ENCODE results near the gene HDAC4. TPM values are rescaled to one million over a fixed set of nuclear protein-coding genes. Genes with fewer than 3 reads are reported as not detected.

Gene HDAC4
- total RNA-seq, 2 experiments from 2014 or later: 30.0 to 35.8 TPM

- Mint-ChIP-seq H3K4me1 (ENCODE audit: low read depth) (peaks cover 15% of the 10 kb centered on the region), H3K36me3 (peaks cover 5% of the 10 kb centered on the region), H3K9me3 (no peaks in the 10 kb centered on the region), H3K27ac (no peak overlapping the region), H3K4me3 (no peak overlapping the region), H3K27me3 (no peaks in the 10 kb centered on the region)
- POLR2A ChIA-PET: no interaction called here
- no peak for DNase-seq
- intact Hi-C loops (cut with micrococcal nuclease): no loop called here
- CTCF ChIA-PET: no interaction called here
These were observed 201.6 kb downstream of the HDAC4 start for GRCh38 chr2:239199041-239199768.

DNA sequence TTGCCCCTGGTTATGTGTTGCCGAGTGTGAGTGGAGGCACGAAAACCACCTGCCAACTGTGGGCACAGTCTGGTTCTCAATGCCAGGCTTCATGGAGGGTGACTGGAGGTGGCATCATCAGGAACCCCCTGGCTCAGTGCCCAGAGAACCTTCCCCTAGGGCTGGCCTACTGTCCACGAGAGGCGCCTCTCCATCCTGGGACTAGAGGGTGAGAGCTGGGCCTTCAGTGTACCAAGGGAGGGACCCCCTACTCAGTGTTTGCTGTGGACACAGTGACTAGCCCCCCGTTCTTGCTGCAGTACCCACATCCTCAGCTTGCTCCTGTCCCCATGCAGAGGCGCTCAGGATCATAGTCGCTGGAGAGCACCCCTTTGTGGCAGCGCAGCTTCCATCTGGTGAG, 202.6 kb downstream of the HDAC4 start:
- intact Hi-C loops (cut with micrococcal nuclease): no loop called here
- Mint-ChIP-seq H3K27ac (no peak overlapping the region), H3K27me3 (no peaks in the 10 kb centered on the region), H3K4me3 (no peak overlapping the region), H3K9me3 (no peaks in the 10 kb centered on the region), H3K36me3 (peaks cover 5% of the 10 kb centered on the region), H3K4me1 (ENCODE audit: low read depth) (peaks cover 15% of the 10 kb centered on the region)
- CTCF ChIA-PET: no interaction called here
- DNase-seq: no peak
- POLR2A ChIA-PET: interaction anchor here (0.6 kb wide), 1 partner anchor 703 kb away, joined by 3 read pairs; no protein-coding TSS in a partner anchor

- ChIA-PET CTCF (no interaction called here), POLR2A (no interaction called here)
- Mint-ChIP-seq H3K27me3 (no peaks in the 10 kb centered on the region), H3K9me3 (no peaks in the 10 kb centered on the region), H3K36me3 (peaks cover 5% of the 10 kb centered on the region), H3K4me3 (no peak overlapping the region), H3K27ac (no peak overlapping the region), H3K4me1 (ENCODE audit: low read depth) (peaks cover 9% of the 10 kb centered on the region)
- intact Hi-C loops (cut with micrococcal nuclease): no loop called here
- no peak for DNase-seq
These were observed 203.7 kb downstream of the HDAC4 start for GRCh38 chr2:239197146-239197545.

DNA sequence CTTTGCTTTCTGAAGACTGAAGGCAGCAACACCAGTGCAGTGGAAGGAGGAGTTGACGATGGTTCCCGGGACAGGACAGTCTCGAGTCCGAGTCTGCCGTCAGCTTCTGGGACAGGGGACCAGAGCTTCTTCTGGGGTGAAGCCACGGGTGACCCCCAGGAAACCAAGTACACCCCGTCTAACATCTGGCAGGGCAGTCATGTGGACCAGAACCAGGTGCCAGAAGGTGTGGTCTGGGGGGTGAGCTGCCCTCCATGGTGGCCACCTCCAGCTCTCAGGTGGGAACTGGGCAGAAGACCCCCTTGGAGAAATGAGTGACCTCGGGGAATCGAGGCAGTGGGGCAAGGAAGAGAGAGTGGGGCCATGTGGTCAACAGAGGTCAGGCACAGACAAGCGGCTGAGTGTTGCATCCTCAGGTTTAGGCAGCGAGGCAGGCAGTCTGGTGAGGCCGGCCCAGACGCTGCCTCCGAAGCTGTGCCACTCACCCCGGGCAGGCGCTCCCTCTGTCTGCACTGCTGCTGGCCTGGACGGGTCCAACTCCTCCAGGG, 204.3 kb downstream of the HDAC4 start:
- H3K27ac Mint-ChIP-seq: no peak overlapping the region
- CTCF ChIA-PET: no interaction called here
- POLR2A ChIA-PET: no interaction called here
- no peaks in the 10 kb centered on the region for H3K27me3 Mint-ChIP-seq
- H3K9me3 Mint-ChIP-seq: no peaks in the 10 kb centered on the region
- no peak overlapping the region for H3K4me3 Mint-ChIP-seq
- DNase-seq: peak; percentile 4
- H3K4me1 Mint-ChIP-seq (ENCODE audit: low read depth): peaks cover 8% of the 10 kb centered on the region
- peaks cover 5% of the 10 kb centered on the region for H3K36me3 Mint-ChIP-seq
- intact Hi-C loops (cut with micrococcal nuclease): no loop called here

- ChIA-PET CTCF (no interaction called here), POLR2A (no interaction called here)
- H3K27me3 Mint-ChIP-seq: no peaks in the 10 kb centered on the region
- no peak overlapping the region for H3K4me3 Mint-ChIP-seq
- intact Hi-C loops (cut with micrococcal nuclease): no loop called here
- H3K4me1 Mint-ChIP-seq (ENCODE audit: low read depth): peaks cover 8% of the 10 kb centered on the region
- H3K27ac Mint-ChIP-seq: no peak overlapping the region
- no peaks in the 10 kb centered on the region for H3K9me3 Mint-ChIP-seq
- peaks cover 5% of the 10 kb centered on the region for H3K36me3 Mint-ChIP-seq
- DNase-seq: no peak
These were observed 204.8 kb downstream of the HDAC4 start for GRCh38 chr2:239195992-239196391.

DNA sequence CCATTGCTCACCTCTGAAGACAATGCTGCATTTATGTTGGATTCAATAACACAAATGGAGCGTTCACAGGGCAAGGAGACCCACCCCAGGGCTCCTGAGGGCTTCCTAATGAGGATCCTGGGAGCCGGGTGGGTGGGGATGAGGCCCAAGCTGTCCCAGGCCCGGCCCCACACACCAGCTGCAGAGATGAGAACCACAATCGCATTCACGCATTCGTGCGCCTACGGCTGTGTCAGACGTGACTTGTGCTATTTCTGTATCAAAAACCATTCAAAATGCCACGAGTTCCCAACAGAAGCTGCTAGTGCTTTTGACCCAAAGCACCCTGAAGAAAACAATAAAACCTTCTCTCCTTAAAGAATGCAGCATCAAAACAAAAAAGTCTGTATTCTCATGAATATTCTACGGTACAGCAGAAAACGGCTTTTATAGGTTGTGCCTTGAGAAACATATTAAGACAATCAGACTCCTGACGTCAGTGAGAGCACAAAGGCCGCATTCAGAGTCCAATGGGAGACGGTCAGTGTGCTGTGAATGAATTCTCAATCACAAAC, 205.4 kb downstream of the HDAC4 start:
- no peak overlapping the region for H3K4me3 Mint-ChIP-seq
- no peak overlapping the region for H3K27ac Mint-ChIP-seq
- POLR2A ChIA-PET: no interaction called here
- intact Hi-C loops (cut with micrococcal nuclease): no loop called here
- H3K36me3 Mint-ChIP-seq: peaks cover 10% of the 10 kb centered on the region
- CTCF ChIA-PET: no interaction called here
- H3K4me1 Mint-ChIP-seq (ENCODE audit: low read depth): peaks cover 6% of the 10 kb centered on the region
- no peak for DNase-seq
- no peaks in the 10 kb centered on the region for H3K9me3 Mint-ChIP-seq
- H3K27me3 Mint-ChIP-seq: no peaks in the 10 kb centered on the region

- no peak for DNase-seq
- Mint-ChIP-seq H3K4me3 (no peak overlapping the region), H3K27me3 (no peaks in the 10 kb centered on the region), H3K27ac (no peak overlapping the region), H3K36me3 (peaks cover 15% of the 10 kb centered on the region), H3K4me1 (ENCODE audit: low read depth) (peaks cover 6% of the 10 kb centered on the region), H3K9me3 (no peaks in the 10 kb centered on the region)
- ChIA-PET CTCF (no interaction called here), POLR2A (interaction anchor here (0.6 kb wide), 1 partner anchor 12 kb away, joined by 3 read pairs; no protein-coding TSS in a partner anchor)
- intact Hi-C loops (cut with micrococcal nuclease): no loop called here
These were observed 206.0 kb downstream of the HDAC4 start for GRCh38 chr2:239194731-239195317.

DNA sequence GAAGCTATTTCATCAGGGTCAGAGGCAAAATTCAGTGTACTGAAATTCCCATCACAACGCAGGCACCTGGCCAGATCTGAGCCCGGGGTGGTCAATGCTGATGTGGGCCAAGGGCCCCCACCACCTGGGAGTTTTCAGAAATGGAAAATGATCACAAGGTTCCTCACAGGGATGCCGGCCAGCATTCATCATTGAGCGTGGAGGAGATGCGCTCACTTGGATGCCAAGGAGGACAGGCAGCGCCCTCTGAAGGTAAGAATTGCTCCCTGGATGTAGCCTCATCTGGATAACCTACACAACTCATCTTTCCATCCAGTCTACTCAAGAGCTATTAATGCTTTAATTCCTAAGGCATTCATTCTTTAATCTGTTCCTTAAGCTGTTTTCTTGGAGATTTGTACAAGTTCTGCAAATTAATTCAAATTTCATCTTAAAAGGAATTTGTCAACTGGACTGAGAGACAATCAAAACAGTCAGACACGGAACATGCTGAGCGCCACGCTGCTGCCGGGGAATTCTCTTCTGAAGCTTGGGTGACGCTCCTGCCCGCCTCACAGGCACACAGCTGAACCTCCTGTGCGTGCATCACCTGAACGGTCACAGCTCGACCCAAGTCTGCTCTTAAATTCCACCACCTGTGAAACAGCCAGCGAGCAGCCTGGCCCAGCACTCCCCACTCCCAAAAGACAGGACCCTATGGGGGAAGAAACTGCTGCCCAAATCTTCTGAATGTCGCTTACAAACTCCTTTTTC, 206.7 kb downstream of the HDAC4 start:
- H3K27ac Mint-ChIP-seq: no peak overlapping the region
- peaks cover 20% of the 10 kb centered on the region for H3K36me3 Mint-ChIP-seq

GRCh38 chr2:239193401-239193811, 207.4 kb downstream of the HDAC4 start:
- no peak for DNase-seq
- ChIA-PET POLR2A (no interaction called here), CTCF (interaction anchor here (0.6 kb wide), 1 partner anchor 798 kb away, joined by 3 read pairs; no protein-coding TSS in a partner anchor)
- H3K27ac Mint-ChIP-seq: no peak overlapping the region
- peaks cover 6% of the 10 kb centered on the region for H3K4me1 Mint-ChIP-seq (ENCODE audit: low read depth)
- no peak overlapping the region for H3K4me3 Mint-ChIP-seq
- H3K36me3 Mint-ChIP-seq: peaks cover 20% of the 10 kb centered on the region
- intact Hi-C loops (cut with micrococcal nuclease): no loop called here
- no peaks in the 10 kb centered on the region for H3K9me3 Mint-ChIP-seq
- H3K27me3 Mint-ChIP-seq: no peaks in the 10 kb centered on the region

More for the DNA sequence above, 206.7 kb downstream of the HDAC4 start:
- DNase-seq: peak; percentile 1
- Mint-ChIP-seq H3K9me3 (no peaks in the 10 kb centered on the region), H3K4me3 (no peak overlapping the region), H3K27me3 (no peaks in the 10 kb centered on the region), H3K4me1 (ENCODE audit: low read depth) (peaks cover 6% of the 10 kb centered on the region)
- intact Hi-C loops (cut with micrococcal nuclease): no loop called here
- POLR2A ChIA-PET: interaction anchor here (0.6 kb wide), 1 partner anchor 12 kb away, joined by 3 read pairs; no protein-coding TSS in a partner anchor
- CTCF ChIA-PET: interaction anchor here (0.6 kb wide), 1 partner anchor 797 kb away, joined by 3 read pairs; no protein-coding TSS in a partner anchor

DNA sequence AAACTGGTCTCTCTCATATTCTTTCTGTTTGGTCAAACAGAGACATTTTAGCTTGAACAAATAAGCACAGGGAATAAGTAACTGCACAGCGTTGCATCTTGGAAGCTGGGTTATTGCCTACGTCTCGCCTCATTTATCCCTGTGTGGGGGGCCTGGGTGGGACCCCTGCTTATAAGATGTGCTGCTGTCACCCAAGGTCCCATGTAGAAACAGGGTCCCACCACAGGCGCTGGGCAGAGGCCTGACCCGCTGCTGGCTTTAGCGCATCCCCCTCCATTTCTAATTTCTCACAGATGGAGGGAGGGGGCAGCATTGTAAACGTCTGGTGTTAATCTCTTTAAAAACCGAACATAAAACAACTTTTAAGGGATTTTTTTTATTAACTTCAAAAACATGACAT, 207.8 kb downstream of the HDAC4 start:
- no peaks in the 10 kb centered on the region for H3K27me3 Mint-ChIP-seq
- ChIA-PET POLR2A (no interaction called here), CTCF (no interaction called here)
- H3K27ac Mint-ChIP-seq: no peak overlapping the region
- intact Hi-C loops (cut with micrococcal nuclease): no loop called here
- H3K36me3 Mint-ChIP-seq: peaks cover 23% of the 10 kb centered on the region
- no peaks in the 10 kb centered on the region for H3K9me3 Mint-ChIP-seq
- DNase-seq: peak; percentile 3
- H3K4me3 Mint-ChIP-seq: no peak overlapping the region
- H3K4me1 Mint-ChIP-seq (ENCODE audit: low read depth): peaks cover 6% of the 10 kb centered on the region

DNA sequence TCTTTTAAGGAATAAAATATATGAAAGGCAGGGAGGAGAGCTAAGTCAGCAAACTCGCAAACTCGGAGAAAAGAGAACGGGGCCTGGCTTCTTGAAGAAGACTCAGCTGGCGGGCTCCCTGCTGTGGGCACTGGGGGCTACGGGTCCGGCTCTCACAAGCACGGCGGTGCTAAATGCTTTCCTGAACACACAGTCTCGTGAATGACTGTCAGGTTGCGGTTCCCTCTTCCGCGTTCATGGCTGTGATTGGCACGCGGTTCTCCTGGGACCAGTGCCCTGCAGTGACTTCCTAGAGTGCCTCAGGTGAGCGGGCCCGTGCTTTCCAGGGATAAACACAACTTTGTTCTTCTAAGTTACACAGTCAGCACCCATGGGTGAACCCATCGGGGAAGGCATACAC, 208.4 kb downstream of the HDAC4 start:
- Mint-ChIP-seq H3K4me3 (no peak overlapping the region), H3K27ac (no peak overlapping the region), H3K9me3 (no peaks in the 10 kb centered on the region), H3K4me1 (ENCODE audit: low read depth) (peaks cover 6% of the 10 kb centered on the region), H3K27me3 (no peaks in the 10 kb centered on the region), H3K36me3 (peaks cover 21% of the 10 kb centered on the region)
- intact Hi-C loops (cut with micrococcal nuclease): no loop called here
- ChIA-PET POLR2A (no interaction called here), CTCF (no interaction called here)
- DNase-seq: peak; percentile 7

Measured in activated CD4-positive, alpha-beta memory T cell treated with anti-CD3 and anti-CD28 coated beads for 36 hours (primary cell).